ENCODE data around the gene RBMS3. TPM values are rescaled to one million over a fixed set of nuclear protein-coding genes. Genes with fewer than 3 reads are reported as not detected.
A peak's percentile ranks its signal among the peaks of the same experiment; 100 is the strongest.

RBMS3 gene
- total RNA-seq, 4 donors from 2014 or later = 51.5 to 76.0 (median 66.6) TPM

DNA sequence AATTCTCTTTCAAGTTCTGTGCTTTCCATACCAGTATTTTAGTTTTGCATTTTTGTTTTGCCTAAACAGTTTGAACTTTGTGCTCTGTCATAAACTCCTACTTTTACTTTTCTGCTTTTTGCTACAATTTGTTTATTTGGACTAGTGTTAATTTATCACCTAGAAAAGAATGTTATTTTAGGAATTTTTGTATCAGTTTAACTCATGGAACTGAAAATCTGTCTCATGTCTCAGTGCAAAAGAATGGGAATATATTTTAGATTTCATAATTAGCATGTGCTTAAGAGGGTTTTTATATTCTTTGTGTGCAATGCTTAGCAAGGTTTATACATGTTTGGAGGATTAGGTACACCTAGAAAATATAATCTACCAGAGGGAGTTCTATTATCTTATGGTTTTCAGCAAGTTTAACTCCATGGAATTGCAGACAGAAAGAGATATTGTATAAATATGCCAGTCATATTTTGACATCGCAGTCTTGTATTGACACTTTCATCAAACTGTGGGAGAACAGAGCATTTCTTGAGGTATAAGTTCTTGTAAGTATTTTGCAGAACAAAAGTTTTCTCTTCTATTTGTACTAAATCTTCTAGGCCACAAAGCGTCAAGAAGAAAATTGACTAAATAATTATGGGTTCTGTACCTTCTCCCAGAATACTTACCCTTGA is 409.9 kb downstream of the RBMS3 start:
- no peak for ATAC-seq
- Histone ChIP-seq H3K27ac (no peak overlapping the region), H3K36me3 (no peaks in the 10 kb centered on the region), H3K4me1 (peaks cover 18 to 28% (median 18%) of the 10 kb centered on the region in 3 donors), H3K9me3 (no peaks in the 10 kb centered on the region), H3K4me3 (no peak overlapping the region), H3K27me3 (no peaks in the 10 kb centered on the region)
- TF ChIP-seq EP300 (IDR thresholded peaks at IDR 0.05) (no peak), POLR2A (IDR thresholded peaks at IDR 0.05) (no peak), POLR2AphosphoS5 (IDR thresholded peaks at IDR 0.05) (no peak)
- TF ChIP-seq, protein P1, sequence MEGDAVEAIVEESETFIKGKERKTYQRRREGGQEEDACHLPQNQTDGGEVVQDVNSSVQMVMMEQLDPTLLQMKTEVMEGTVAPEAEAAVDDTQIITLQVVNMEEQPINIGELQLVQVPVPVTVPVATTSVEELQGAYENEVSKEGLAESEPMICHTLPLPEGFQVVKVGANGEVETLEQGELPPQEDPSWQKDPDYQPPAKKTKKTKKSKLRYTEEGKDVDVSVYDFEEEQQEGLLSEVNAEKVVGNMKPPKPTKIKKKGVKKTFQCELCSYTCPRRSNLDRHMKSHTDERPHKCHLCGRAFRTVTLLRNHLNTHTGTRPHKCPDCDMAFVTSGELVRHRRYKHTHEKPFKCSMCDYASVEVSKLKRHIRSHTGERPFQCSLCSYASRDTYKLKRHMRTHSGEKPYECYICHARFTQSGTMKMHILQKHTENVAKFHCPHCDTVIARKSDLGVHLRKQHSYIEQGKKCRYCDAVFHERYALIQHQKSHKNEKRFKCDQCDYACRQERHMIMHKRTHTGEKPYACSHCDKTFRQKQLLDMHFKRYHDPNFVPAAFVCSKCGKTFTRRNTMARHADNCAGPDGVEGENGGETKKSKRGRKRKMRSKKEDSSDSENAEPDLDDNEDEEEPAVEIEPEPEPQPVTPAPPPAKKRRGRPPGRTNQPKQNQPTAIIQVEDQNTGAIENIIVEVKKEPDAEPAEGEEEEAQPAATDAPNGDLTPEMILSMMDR (IDR thresholded peaks at IDR 0.05) = no peak
- WGBS, 2 donors (ENCODE audit: low coverage in 1 of 2) = 91 to 93% methylated on average over 2 of the region's 2 CpGs

DNA sequence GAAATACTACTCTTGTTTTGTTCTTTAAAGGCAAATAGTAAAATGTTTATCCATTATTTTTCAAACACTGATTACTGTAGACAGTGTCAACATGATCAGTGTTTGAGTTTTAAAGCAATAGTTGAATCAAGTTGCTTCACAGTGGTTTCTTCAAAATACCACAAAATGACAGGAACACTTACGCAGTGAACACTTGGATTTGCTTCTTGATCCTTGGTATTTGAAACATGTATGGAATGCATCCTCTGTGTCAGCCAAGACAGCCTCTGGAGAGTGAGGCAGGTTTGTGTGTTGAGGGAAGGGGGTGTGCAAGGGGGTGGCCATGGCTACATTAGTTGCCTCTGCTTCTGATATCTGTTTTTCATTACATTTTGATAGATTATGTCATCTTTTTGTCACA is 413.0 kb downstream of the RBMS3 start:
- Histone ChIP-seq H3K9me3 (no peaks in the 10 kb centered on the region), H3K4me3 (no peak overlapping the region), H3K27me3 (no peaks in the 10 kb centered on the region), H3K27ac (peak overlapping the region; percentile 77 to 83 (median 80)), H3K4me1 (peaks cover 22 to 56% (median 27%) of the 10 kb centered on the region in 3 donors), H3K36me3 (no peaks in the 10 kb centered on the region)
- 0 to 23% methylated on average over 1 of the region's 1 CpG for WGBS, 2 donors (ENCODE audit: low coverage in 1 of 2)
- TF ChIP-seq POLR2AphosphoS5 (IDR thresholded peaks at IDR 0.05) (peak; percentile 40), POLR2A (IDR thresholded peaks at IDR 0.05) (no peak)
- ATAC-seq = peak; percentile 48

DNA sequence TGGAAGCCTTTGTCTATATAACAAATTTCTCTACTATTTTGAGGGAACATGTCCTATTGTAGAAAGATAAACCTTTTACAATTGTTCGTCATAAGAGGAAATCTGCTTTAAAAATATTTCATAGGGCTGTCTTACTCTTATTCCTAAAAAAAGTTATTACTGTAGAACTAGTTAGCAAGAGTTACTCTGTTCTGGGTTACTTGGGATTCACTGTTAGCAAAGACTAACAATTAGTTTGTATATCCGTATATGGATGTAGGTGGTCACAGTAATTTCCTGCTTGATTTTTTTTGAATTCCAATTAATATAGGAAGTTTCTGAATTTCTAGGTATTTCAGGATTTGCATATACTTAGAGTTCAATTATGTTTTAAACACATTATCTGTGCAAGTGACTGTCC is 413.5 kb downstream of the RBMS3 start:
- Histone ChIP-seq H3K9me3 (no peaks in the 10 kb centered on the region), H3K4me1 (peaks cover 22 to 56% (median 27%) of the 10 kb centered on the region in 3 donors), H3K27ac (peak overlapping the region; percentile 77 to 83 (median 80)), H3K27me3 (no peaks in the 10 kb centered on the region), H3K4me3 (no peak overlapping the region), H3K36me3 (no peaks in the 10 kb centered on the region)
- no peak for TF ChIP-seq POLR2AphosphoS5 (IDR thresholded peaks at IDR 0.05)
- TF ChIP-seq, protein P1 (IDR thresholded peaks at IDR 0.05) = no peak
- TF ChIP-seq EP300 (IDR thresholded peaks at IDR 0.05) = no peak
- no peak for TF ChIP-seq POLR2A (IDR thresholded peaks at IDR 0.05)
- WGBS, 2 donors (ENCODE audit: low coverage in 1 of 2) = 24 to 51% methylated on average over 2 of the region's 2 CpGs
- no peak for ATAC-seq

DNA sequence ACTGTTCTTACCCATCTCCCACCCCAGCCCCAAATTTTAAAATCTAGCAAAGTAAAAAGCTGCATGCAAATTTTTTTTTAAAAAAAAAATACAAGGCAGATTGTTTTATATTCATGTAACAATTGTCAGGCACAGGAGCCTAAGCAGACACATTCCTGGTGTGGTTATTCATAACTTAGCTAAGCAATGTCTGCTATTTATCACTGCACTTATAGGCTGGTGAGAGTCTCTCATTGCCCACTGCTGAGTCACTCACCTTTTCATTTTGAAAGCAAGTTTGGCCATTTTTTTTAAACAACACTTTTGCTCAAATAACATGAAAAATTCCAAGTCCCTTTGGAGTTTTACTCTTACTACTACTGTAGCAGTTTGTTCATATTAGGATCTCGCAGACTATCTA is 413.9 kb downstream of the RBMS3 start:
- H3K36me3 ChIP-seq = no peaks in the 10 kb centered on the region
- TF ChIP-seq, protein P1 (IDR thresholded peaks at IDR 0.05) = no peak
- TF ChIP-seq EP300 (IDR thresholded peaks at IDR 0.05) (no peak), POLR2AphosphoS5 (IDR thresholded peaks at IDR 0.05) (peak; percentile 98), POLR2A (IDR thresholded peaks at IDR 0.05) (no peak)
- peak overlapping the region; percentile 77 to 83 (median 82) for H3K27ac ChIP-seq
- WGBS, 2 donors (ENCODE audit: low coverage in 1 of 2) = 10 to 56% methylated on average over 1 of the region's 1 CpG
- H3K4me1 ChIP-seq = peaks cover 22 to 56% (median 27%) of the 10 kb centered on the region in 3 donors
- no peak overlapping the region for H3K4me3 ChIP-seq
- ATAC-seq = peak; percentile 79
- H3K9me3 ChIP-seq = no peaks in the 10 kb centered on the region
- no peaks in the 10 kb centered on the region for H3K27me3 ChIP-seq

DNA sequence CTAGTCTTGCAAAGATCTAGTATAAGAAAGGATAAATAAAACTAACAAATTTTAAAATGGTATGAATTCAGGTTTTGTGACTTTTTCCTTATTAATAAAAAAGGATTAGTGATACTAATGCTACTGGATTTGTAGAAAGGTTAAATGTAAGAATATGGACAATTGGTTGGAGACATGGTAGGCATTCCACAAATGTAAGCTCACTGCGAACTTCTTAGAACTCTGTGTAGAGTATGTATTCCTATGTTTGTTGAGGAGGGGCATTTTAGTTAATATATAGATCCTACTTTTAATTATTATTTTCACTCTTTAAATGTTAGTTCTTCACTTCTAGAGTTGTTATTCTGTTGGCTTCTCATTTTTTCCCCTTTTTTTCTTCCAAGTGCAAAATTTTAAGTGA is 414.3 kb downstream of the RBMS3 start:
- no peaks in the 10 kb centered on the region for H3K27me3 ChIP-seq
- ATAC-seq = no peak
- H3K9me3 ChIP-seq = no peaks in the 10 kb centered on the region
- H3K4me3 ChIP-seq = no peak overlapping the region
- no peak for TF ChIP-seq POLR2AphosphoS5 (IDR thresholded peaks at IDR 0.05)
- TF ChIP-seq, protein P1 (IDR thresholded peaks at IDR 0.05) = no peak
- no peak for TF ChIP-seq EP300 (IDR thresholded peaks at IDR 0.05)
- no peak for TF ChIP-seq POLR2A (IDR thresholded peaks at IDR 0.05)
- H3K27ac ChIP-seq = peak overlapping the region; percentile 67 to 83 (median 82)
- 69 to 75% methylated on average over 1 of the region's 1 CpG for WGBS, 2 donors (ENCODE audit: low coverage in 1 of 2)
- H3K4me1 ChIP-seq = peaks cover 22 to 56% (median 27%) of the 10 kb centered on the region in 3 donors
- H3K36me3 ChIP-seq = no peaks in the 10 kb centered on the region
